Nephron progenitor cell (in vitro differentiated cells): ENCODE results near the gene RPP40.
A peak's percentile ranks its signal among the peaks of the same experiment; 100 is the strongest.
"Not testable (repeated sequence)": the region's sequence is repeated elsewhere in the genome, so short reads cannot be mapped to it uniquely, and the experiment has no call there.

Experiments
- DNase-seq: peaks from one replicate; pipeline ENCODE4 v3.0.0; 2021
- H3K27ac Mint-ChIP-seq: 2 replicates; pipeline ENCODE4 v1.8.0; 2021; ENCODE audit warnings: mild to moderate bottlenecking, moderate library complexity, mixed read lengths
- H3K27me3 Mint-ChIP-seq: 2 replicates; pipeline ENCODE4 v1.8.0; 2021; ENCODE audit warnings: mild to moderate bottlenecking, low read depth, mixed read lengths; ENCODE audit not compliant: poor library complexity
- H3K36me3 Mint-ChIP-seq: 2 replicates; pipeline ENCODE4 v1.8.0; 2021; ENCODE audit warnings: low read depth, mixed read lengths
- H3K4me1 Mint-ChIP-seq: 2 replicates; pipeline ENCODE4 v1.8.0; 2021; ENCODE audit warnings: mixed read lengths
- H3K4me3 Mint-ChIP-seq: 2 replicates; pipeline ENCODE4 v1.8.0; 2021; ENCODE audit warnings: mild to moderate bottlenecking, moderate library complexity, mixed read lengths
- H3K9me3 Mint-ChIP-seq: 2 replicates; pipeline ENCODE4 v1.8.0; 2021; ENCODE audit warnings: mild to moderate bottlenecking, moderate library complexity, mixed read lengths
- TF ChIP-seq, protein P1 (sequence below): fragments of 200-600 bp; sonication (generic); IDR thresholded peaks from 2 replicates; pipeline ENCODE4 v1.5.0; 2021; ENCODE audit warnings: antibody characterized with exemption

The RPP40 gene

DNA sequence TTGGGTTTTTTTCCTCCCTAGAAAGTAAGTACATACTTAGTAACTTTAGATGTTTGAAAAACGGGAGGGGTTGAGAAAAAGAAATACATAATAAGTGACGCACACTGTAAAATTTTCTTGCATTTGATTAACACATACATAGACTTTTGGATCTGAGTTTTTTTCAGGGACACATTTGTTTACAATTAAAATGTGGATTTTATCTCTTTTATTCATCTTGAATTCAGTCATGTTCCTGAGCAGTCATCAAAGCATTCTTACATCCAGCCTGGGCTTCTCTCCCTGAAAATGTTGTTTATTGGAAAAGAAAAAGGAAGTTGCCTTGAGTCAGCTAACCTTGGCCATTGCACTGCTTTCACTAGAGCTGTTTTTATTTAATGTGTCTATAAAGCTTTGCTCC is 8.7 kb upstream of the RPP40 start:
- TF ChIP-seq, protein P1, sequence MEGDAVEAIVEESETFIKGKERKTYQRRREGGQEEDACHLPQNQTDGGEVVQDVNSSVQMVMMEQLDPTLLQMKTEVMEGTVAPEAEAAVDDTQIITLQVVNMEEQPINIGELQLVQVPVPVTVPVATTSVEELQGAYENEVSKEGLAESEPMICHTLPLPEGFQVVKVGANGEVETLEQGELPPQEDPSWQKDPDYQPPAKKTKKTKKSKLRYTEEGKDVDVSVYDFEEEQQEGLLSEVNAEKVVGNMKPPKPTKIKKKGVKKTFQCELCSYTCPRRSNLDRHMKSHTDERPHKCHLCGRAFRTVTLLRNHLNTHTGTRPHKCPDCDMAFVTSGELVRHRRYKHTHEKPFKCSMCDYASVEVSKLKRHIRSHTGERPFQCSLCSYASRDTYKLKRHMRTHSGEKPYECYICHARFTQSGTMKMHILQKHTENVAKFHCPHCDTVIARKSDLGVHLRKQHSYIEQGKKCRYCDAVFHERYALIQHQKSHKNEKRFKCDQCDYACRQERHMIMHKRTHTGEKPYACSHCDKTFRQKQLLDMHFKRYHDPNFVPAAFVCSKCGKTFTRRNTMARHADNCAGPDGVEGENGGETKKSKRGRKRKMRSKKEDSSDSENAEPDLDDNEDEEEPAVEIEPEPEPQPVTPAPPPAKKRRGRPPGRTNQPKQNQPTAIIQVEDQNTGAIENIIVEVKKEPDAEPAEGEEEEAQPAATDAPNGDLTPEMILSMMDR: no peak
- Mint-ChIP-seq H3K27me3 (peaks cover 7% of the 10 kb centered on the region), H3K4me1 (no peaks in the 10 kb centered on the region), H3K9me3 (peaks cover 22% of the 10 kb centered on the region), H3K4me3 (no peak overlapping the region), H3K27ac (no peak overlapping the region), H3K36me3 (peaks cover 9% of the 10 kb centered on the region)
- DNase-seq: no peak

- Mint-ChIP-seq H3K36me3 (peaks cover 4% of the 10 kb centered on the region), H3K27ac (no peak overlapping the region), H3K27me3 (peaks cover 7% of the 10 kb centered on the region), H3K4me3 (no peak overlapping the region), H3K9me3 (peaks cover 16% of the 10 kb centered on the region), H3K4me1 (no peaks in the 10 kb centered on the region)
- no peak for DNase-seq
- TF ChIP-seq, protein P1: no peak
Measured at GRCh38 chr6:5011346-5011745, 7.5 kb upstream of the RPP40 start.

- peaks cover 3% of the 10 kb centered on the region for H3K27me3 Mint-ChIP-seq
- H3K9me3 Mint-ChIP-seq: peaks cover 5% of the 10 kb centered on the region
- H3K36me3 Mint-ChIP-seq: peaks cover 4% of the 10 kb centered on the region
- no peak overlapping the region for H3K27ac Mint-ChIP-seq
- no peak overlapping the region for H3K4me3 Mint-ChIP-seq
- no peak for DNase-seq
- TF ChIP-seq, protein P1: no peak
- peaks cover 11% of the 10 kb centered on the region for H3K4me1 Mint-ChIP-seq
Measured at GRCh38 chr6:5007531-5007930, 3.7 kb upstream of the RPP40 start.

- Mint-ChIP-seq H3K4me1 (peaks cover 11% of the 10 kb centered on the region), H3K9me3 (peaks cover 3% of the 10 kb centered on the region), H3K36me3 (peaks cover 15% of the 10 kb centered on the region), H3K27me3 (peaks cover 7% of the 10 kb centered on the region), H3K27ac (no peak overlapping the region), H3K4me3 (no peak overlapping the region)
- TF ChIP-seq, protein P1: no peak
- DNase-seq: no peak
Measured at GRCh38 chr6:5006222-5006621, 2.4 kb upstream of the RPP40 start.

- Mint-ChIP-seq H3K36me3 (peaks cover 16% of the 10 kb centered on the region), H3K4me1 (peaks cover 11% of the 10 kb centered on the region)
- not testable (repeated sequence) for H3K27ac Mint-ChIP-seq, H3K27me3 Mint-ChIP-seq, DNase-seq, H3K4me3 Mint-ChIP-seq, H3K9me3 Mint-ChIP-seq
Measured at GRCh38 chr6:5005038-5005433, 1.2 kb upstream of the RPP40 start.

GRCh38 chr6:5004373-5005037 is 668 bp upstream of the RPP40 start:
- Mint-ChIP-seq H3K4me1 (peaks cover 11% of the 10 kb centered on the region), H3K4me3 (peak overlapping the region; percentile 91), H3K9me3 (no peaks in the 10 kb centered on the region), H3K27me3 (peaks cover 4% of the 10 kb centered on the region), H3K36me3 (peaks cover 20% of the 10 kb centered on the region), H3K27ac (peak overlapping the region; percentile 64)
- no peak for DNase-seq
- TF ChIP-seq, protein P1: no peak
